GM18526 (cell line): ENCODE results near the gene CNTN2.

Experiments used
- POLR2A ChIP-seq: IDR thresholded peaks from 3 replicates; pipeline ENCODE4 v1.6.1; 2011; ENCODE audit not compliant: insufficient read length; ENCODE audit errors: extremely low read depth

The CNTN2 gene

DNA sequence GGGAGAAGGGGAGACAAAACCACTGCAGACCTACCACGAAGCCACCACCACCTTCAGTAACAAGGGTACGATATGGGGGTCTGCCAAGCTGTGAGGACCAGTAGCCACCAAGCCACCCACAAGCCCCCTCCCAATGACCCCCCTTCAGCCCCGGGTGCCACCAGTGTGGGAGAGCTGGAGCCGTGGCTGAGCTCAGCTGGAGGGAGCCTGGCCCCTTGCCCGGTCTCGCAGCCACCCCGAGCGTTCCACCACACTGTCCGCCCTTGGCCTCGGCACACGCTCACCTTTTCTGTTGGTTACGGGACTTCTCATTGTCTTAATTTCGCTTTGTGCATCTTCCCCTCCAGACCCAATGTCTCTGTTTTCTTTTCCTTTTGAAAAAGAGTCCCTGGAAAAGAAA, 26.4 kb upstream of the CNTN2 start:
- TF ChIP-seq POLR2A, result no peak

DNA sequence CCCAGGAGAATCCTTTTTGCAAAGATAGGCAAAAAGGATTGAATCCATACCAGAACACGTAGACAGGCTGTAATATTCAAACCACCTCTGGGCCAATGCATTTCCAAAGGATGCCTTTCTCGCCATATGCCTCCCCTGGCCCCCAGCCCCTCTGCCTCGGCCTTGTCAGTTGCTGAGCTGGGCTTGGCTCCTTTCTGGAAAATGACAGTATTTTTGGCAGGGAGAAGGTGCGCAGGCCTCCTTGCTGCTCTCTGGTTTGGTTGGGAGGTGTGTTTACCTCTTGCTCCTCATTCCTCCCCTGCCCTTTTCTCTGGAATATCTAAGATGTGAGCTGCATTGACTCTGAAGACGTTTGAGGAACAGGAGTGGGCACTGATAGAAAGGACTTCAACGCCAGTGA, 26.0 kb upstream of the CNTN2 start:
- no peak for TF ChIP-seq POLR2A

DNA sequence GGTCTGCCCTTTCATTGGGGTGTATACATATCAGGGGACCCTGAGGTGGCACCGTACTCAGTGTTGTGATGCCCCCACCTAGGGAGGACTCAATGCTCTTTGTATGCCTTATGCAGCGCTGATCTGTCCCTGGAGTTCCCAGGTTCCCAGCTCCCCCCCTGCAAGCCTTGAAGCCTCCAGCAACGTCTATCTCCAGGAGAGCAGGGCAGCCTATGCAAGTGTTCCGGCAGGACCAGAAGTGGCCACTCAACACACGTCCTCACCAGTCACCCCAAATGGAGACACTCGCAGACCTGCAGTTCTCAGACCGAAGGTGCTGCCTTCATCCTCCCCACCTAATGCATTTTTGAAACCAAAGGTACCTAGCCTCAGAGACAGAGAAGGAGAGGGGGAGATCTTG, 25.2 kb upstream of the CNTN2 start:
- no peak for TF ChIP-seq POLR2A

DNA sequence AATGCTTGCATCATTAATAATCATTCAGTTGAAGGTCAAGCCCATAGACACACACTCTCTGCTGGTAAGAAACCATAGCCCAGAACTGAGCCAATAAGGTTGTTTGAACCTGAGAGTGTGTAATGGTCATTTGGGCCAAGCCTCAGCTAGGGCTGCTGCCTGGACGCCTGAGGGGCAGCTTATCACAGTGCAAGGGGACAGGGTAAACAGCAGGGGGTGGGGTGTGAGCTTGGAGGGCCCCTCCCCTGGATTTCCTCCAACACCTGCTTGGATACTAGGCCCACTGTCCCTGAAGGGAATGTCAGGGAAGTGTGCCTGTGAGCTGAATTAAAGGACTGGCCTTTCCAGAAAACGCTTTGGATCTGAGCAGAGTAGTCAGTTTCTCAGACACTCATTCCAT, 24.6 kb upstream of the CNTN2 start:
- TF ChIP-seq POLR2A, result no peak

DNA sequence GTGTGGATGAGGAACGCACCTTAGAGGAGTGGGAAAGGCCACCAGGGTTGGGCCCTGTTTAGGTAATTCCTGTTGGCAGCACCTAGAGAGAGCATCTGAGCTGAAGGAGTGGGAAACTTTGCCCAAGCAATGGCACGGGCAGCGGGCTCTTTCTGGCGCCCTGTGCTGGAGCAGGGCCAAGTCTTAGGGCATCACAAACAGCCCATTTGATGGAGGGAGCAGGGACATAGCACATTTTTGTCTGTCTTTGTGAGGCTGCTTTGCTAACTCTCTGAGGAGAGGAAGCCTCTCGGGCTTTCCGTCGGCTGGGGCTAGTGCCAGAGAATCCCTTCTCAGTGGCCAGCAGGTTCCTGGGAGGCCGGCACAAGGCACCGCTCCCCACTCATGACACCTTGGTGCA, 22.5 kb upstream of the CNTN2 start:
- no peak for TF ChIP-seq POLR2A

DNA sequence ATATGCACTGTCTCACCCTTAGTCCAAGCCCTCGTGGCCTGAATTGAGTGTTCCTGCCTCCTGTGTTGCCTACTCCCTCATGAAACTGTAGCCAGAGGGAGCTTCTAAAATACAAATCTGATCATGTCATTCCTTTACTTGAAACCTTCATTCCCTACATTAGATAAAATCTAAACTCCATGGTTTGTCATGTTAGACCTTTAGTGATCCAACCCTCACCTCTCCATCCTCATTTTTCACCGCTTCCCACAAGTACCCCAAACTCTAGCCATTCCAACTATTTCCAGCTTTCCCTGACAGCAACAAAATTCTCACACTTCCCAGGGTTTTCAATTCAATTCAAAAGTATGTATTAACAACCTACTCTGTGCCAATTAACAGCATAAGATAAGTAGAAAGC, 18.3 kb upstream of the CNTN2 start:
- TF ChIP-seq POLR2A, result no peak

DNA sequence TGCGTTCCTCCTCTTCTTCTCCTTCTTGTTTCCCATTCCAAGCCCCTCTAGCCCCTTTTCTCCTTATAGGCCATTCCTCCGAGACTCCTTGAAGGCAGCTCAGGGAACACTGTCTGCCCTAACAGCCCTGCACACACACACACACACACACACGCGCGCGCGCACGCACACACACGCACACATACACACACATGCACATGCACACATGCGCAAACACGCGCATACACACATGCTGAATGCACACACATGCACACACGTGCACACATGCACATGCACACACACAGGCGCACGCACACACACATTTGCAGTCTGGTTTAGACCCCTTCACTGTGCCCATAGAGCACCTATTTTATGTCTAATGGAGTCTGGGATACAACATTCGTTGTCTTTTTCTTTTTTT, 17.8 kb upstream of the CNTN2 start:
- no peak for TF ChIP-seq POLR2A

DNA sequence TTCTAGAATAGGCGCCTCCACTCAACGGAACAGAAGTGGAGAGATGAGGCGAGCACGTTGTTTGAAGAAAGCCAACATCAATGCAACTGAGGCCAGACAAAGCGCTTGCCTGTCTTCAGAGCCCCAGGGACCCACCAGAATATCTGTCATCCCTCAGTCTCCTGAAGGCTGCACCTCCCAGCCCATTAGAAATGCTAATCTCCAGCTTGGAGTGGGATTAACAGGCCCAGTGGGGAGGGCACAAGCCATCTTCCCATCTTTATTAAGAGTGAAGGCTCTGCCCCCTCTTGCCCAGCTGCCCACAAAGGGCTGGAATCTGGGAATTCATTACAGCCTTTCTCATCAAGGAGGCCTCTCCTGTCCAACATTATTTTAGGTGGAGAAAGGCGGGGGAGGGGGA, 16.8 kb upstream of the CNTN2 start:
- no peak for TF ChIP-seq POLR2A

DNA sequence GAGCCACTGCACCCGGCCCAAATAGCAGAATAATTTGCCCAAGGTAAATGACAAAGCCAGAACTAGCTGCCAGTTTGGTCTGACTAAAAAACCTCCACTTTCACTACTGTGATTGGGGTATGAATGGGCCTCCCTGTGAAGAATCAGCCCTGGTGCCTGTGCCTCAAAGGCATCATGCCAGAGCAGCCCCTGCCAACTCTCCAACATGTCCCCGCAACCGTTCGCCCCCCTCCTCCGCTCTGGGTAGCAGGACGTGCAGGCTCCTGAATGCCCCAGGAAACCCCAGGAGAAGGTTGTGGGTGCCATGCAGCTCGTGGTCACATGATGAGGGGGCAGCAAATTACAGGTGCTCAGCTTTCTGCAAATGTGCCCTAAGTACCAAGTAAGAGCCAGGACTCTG, 14.6 kb upstream of the CNTN2 start:
- no peak for TF ChIP-seq POLR2A

DNA sequence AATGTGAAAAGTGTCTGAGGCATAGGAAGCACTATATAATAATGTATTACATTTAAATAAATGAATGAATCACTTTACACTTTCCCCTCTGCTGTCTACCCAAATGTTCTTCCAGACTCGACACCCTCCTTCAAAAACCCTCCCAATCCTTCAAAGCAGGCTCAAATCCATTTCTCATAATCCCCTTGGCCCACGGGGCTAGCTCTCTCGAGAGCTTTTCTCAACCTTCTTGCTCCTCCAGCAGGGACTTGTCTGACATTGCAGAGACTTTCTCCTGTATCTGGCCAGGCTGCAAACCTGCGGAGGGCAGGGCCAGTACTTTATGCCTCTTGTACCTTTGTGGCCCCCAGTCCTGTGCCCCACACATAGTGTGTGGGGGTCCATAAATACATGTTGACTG, 14.1 kb upstream of the CNTN2 start:
- TF ChIP-seq POLR2A, result no peak

DNA sequence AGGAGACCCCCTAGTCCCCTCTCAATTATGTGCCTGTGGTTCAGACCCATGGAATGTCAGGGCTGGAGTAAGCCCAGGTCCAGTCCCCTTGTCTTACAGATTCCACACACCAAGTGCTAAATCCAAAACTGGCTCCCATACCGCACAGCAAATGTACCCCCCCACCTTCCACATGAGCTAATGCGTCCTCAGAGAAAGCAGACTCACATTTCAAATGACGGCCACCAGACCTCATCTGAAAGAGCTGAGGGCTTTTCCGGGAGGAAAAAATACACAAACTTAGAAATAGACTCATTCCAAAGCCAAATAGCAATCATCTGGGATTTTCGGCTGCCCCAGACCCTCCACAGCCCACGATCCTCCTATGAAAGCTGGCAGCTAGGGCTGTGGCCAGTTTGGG, 12.8 kb upstream of the CNTN2 start:
- no peak for TF ChIP-seq POLR2A

DNA sequence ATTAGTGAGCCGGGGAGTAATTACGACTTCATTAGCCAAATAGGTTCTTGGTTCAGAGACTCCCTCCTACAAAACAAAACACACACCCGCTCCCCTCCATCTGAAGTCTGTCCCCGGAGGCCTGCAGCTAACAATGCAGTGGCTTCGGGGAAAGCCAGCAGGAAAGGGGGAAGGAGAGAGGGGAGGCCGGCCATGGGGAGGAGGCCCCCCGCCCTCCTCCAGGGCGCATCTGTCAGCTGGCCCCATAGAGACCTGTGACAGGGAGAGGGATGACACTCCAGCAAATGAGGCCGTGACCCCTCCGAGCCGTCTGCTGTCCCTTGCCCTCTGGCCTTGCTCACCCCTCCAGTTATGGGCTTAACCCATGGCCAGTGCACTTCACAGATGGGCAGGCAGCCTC, 12.1 kb upstream of the CNTN2 start:
- TF ChIP-seq POLR2A, result no peak

DNA sequence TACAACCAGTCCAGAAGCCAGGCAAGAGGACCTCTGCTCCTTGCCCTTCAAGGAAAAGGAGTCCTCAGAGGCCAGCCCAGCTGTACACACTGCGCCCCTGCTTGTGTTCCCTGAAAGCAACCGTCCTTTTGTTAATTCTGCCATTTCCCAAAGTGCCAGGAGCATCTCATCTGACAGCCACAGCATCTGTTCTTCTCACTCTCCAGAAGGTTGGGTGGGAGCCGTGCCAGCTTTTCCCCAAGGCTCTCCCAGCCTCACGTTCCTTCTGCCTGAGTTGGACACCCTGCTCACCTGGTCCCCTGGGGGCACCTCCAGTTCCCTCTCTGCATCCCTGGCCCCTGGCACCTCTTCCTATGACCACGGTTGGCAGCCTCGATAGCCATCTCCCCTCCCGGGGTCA, 10.5 kb upstream of the CNTN2 start:
- no peak for TF ChIP-seq POLR2A

DNA sequence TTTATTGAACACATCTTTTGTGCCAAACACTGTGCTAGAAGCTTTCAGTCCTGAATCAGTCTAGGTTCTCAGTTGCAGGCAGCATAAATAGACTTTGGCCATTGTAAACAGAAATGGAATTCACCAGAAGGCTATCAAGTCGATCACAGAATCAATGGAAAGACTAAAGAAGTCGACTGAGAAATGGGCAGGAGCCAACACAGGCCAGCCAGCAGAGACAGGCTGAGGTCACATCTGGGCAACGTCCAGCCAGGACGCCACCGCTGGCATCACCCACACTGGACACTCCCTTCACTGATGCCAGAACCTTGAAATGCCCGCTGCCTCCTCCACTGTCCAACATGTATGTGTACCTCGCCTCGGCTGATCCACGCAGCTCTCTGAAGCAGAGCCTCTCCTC, 5.5 kb upstream of the CNTN2 start:
- no peak for TF ChIP-seq POLR2A

DNA sequence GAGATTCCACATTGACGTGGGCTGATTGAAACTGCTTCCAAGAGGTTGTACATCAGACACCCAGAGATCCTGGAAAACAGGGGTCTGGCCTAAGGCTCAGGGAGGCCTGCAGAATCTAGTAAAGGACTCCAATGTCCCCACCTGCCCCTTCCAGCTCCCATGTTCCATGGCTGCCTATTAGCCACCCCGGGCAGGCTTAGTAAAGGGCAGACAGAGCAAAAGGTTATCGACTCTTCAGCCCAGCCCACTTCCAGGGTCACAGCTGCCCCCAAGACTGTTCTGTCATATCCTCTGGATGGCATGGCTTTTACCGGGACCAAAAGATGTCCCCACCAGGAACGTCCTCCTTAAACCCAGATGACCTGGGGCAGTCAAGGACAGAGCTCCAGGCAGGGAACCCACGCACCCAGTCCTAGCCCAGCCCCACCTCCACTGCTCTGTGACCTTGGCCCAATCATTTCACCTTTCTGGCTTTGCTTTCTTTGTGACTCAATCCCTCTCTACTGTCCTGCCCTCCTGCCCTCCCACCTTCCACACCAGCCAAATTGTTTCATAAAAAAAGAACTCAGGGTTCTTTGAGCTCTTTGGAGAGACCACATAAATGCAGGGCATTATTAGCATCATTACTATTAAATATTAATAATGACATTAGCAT, 4.8 kb upstream of the CNTN2 start:
- no peak for TF ChIP-seq POLR2A

DNA sequence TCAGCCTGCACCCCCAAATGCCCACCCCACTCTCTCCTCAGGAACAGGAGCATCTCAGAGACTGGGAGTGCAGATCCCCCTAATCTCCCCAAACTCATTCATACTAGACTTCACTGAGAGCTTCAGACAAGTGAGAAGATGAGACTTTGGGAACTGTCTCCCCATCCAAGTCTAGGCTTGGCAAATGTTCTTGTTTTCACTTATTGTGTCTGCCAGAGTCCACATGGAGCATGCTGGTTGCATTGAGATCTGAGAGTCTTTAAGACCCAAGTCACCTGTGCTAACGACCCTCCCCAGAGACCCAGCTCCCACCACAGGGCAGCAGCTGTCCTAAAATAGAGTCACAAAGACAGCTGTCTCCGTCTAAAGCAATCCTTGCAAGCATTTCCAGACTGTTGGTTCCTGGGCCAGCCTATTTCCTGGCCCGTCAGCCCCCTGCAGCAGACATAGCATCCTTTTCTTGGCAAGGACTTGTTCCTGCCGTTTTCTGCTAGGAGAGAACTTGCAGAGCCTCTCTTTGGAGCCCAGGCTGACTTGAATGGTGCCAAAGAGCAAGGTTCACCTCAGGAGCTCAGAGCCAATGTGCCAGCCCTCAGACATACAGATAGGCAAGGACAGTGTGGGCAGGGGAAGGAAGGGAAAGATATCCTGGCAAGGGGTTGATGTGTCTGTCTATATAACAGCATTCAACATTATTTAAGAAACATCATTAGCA, 1.9 kb upstream of the CNTN2 start:
- TF ChIP-seq POLR2A, result no peak
